ENCODE data around the gene EED.
A peak's percentile ranks its signal among the peaks of the same experiment; 100 is the strongest.
"Not testable (repeated sequence)": the region's sequence is repeated elsewhere in the genome, so short reads cannot be mapped to it uniquely, and the experiment has no call there.

The EED gene

GRCh38 chr11:86218125-86219084 is 26.1 kb upstream of the EED start:
- DNase-seq (ENCODE audit: low read depth): peak; percentile 42

GRCh38 chr11:86219311-86220193 is 25.0 kb upstream of the EED start:
- no peak for DNase-seq (ENCODE audit: low read depth)

GRCh38 chr11:86220653-86221052 is 23.9 kb upstream of the EED start:
- no peak for DNase-seq (ENCODE audit: low read depth)

GRCh38 chr11:86222081-86222480 is 22.5 kb upstream of the EED start:
- no peak for DNase-seq (ENCODE audit: low read depth)

- DNase-seq (ENCODE audit: low read depth): not testable (repeated sequence)
Observed at GRCh38 chr11:86224575-86224974, 20.0 kb upstream of the EED start.

GRCh38 chr11:86225344-86225743 is 19.2 kb upstream of the EED start:
- DNase-seq (ENCODE audit: low read depth): not testable (repeated sequence)

GRCh38 chr11:86228269-86229038 is 16.1 kb upstream of the EED start:
- DNase-seq (ENCODE audit: low read depth): no peak

GRCh38 chr11:86229039-86229330 is 15.6 kb upstream of the EED start:
- DNase-seq (ENCODE audit: low read depth): not testable (repeated sequence)

- DNase-seq (ENCODE audit: low read depth): no peak
Observed at GRCh38 chr11:86230179-86230804, 14.3 kb upstream of the EED start.

- no peak for DNase-seq (ENCODE audit: low read depth)
Observed at GRCh38 chr11:86230921-86231434, 13.6 kb upstream of the EED start.

- DNase-seq (ENCODE audit: low read depth): no peak
Observed at GRCh38 chr11:86232556-86232955, 12.0 kb upstream of the EED start.

- DNase-seq (ENCODE audit: low read depth): no peak
Observed at GRCh38 chr11:86234831-86235461, 9.6 kb upstream of the EED start.

- DNase-seq (ENCODE audit: low read depth): no peak
Observed at GRCh38 chr11:86237267-86237804, 7.2 kb upstream of the EED start.

GRCh38 chr11:86240164-86240563 is 4.4 kb upstream of the EED start:
- no peak for DNase-seq (ENCODE audit: low read depth)

- DNase-seq (ENCODE audit: low read depth): no peak
Observed at GRCh38 chr11:86241956-86242535, 2.5 kb upstream of the EED start.

- no peak for DNase-seq (ENCODE audit: low read depth)
Observed at GRCh38 chr11:86243396-86243795, 1.2 kb upstream of the EED start.

GRCh38 chr11:86244063-86244521 is 461 bp upstream of the EED start:
- peak; percentile 84 for DNase-seq (ENCODE audit: low read depth)

- no peak for DNase-seq (ENCODE audit: low read depth)
Observed at GRCh38 chr11:86245369-86246292, 1.1 kb downstream of the EED start.

- no peak for DNase-seq (ENCODE audit: low read depth)
Observed at GRCh38 chr11:86246293-86246675, 1.7 kb downstream of the EED start.

All from activated T-helper 9 cell treated with anti-CD3 and anti-CD28 coated beads, Interleukin-2, amount 50 U/mL, for 16 hours (primary cell).